ENCODE results near the gene ZFP92.

Gene ZFP92

GRCh38 chrX:153396320-153397195, 14.7 kb upstream of the ZFP92 start:
- Histone ChIP-seq H3K27ac (ENCODE audit: low read length) (no peak overlapping the region), H4K20me1 (ENCODE audit: insufficient read depth, low read length) (no peaks in the 10 kb centered on the region), H2AFZ (ENCODE audit: low read depth, low read length) (no peak overlapping the region), H3K4me1 (ENCODE audit: insufficient read depth, low read length) (no peaks in the 10 kb centered on the region), H3K79me2 (ENCODE audit: insufficient read depth, low read length) (no peaks in the 10 kb centered on the region), H3K9ac (ENCODE audit: low read depth, low read length) (no peak overlapping the region), H3K4me2 (ENCODE audit: insufficient read depth, low read length) (no peak overlapping the region), H3K9me3 (ENCODE audit: insufficient read depth, low read length, severe bottlenecking) (no peaks in the 10 kb centered on the region), H3K27me3 (ENCODE audit: insufficient read depth, low read length, poor library complexity) (no peaks in the 10 kb centered on the region), H3K4me3 (ENCODE audit: low read depth in 1 of 2, low read length in 2 of 2) (no peak overlapping the region), H3K36me3 (ENCODE audit: insufficient read depth, low read length) (no peaks in the 10 kb centered on the region)
- ATAC-seq (ENCODE audit: insufficient read depth, low read depth) (no peak), DNase-seq (no peak)
- TF ChIP-seq EZH2 (IDR thresholded peaks at IDR 0.05; ENCODE audit: borderline replicate concordance, low read depth, low read length, severe bottlenecking): no peak
- TF ChIP-seq, protein P1, sequence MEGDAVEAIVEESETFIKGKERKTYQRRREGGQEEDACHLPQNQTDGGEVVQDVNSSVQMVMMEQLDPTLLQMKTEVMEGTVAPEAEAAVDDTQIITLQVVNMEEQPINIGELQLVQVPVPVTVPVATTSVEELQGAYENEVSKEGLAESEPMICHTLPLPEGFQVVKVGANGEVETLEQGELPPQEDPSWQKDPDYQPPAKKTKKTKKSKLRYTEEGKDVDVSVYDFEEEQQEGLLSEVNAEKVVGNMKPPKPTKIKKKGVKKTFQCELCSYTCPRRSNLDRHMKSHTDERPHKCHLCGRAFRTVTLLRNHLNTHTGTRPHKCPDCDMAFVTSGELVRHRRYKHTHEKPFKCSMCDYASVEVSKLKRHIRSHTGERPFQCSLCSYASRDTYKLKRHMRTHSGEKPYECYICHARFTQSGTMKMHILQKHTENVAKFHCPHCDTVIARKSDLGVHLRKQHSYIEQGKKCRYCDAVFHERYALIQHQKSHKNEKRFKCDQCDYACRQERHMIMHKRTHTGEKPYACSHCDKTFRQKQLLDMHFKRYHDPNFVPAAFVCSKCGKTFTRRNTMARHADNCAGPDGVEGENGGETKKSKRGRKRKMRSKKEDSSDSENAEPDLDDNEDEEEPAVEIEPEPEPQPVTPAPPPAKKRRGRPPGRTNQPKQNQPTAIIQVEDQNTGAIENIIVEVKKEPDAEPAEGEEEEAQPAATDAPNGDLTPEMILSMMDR (IDR thresholded peaks at IDR 0.05; ENCODE audit: borderline replicate concordance, extremely low read depth, low read length, poor library complexity, severe bottlenecking): no peak

DNA sequence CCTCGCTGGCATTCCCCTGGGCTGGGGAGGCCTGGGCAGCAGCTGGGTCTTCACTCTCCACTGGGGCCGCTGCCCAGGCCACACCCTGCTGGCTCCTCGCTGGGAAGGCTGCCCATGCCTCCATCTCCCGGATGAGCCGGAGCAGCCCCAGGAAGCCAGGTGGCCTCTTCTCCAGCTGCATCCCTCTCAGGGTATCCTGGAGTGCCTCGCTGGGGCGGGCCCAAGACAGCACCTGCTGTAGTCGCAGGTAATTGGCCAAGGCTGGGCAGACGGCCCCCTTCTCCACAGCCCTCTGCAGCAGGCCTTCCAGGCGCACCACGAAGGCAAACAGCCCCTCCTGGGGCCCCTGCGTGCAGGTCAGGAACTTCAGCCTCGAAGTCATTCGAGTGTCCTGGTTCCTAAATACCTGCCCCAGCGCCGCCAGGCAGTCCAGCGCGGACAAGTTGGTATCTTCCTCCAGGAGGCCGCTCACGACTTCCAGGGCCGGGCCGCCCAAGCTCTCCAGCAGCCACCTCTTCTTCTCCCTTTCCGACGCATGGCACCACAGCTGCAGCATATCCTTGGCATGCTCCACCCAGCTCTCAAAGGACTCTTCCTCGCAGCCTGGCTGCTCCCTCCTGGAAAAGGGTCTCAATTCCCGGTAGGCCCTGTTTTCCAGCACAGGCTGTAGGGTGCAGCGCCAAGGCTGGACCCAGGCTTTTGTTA, 13.9 kb upstream of the ZFP92 start:
- Histone ChIP-seq H2AFZ (ENCODE audit: low read depth, low read length) (no peak overlapping the region), H3K79me2 (ENCODE audit: insufficient read depth, low read length) (no peaks in the 10 kb centered on the region), H3K4me3 (ENCODE audit: low read depth in 1 of 2, low read length in 2 of 2) (no peak overlapping the region), H3K9ac (ENCODE audit: low read depth, low read length) (no peak overlapping the region), H3K4me2 (ENCODE audit: insufficient read depth, low read length) (no peak overlapping the region), H3K27me3 (ENCODE audit: insufficient read depth, low read length, poor library complexity) (no peaks in the 10 kb centered on the region), H4K20me1 (ENCODE audit: insufficient read depth, low read length) (no peaks in the 10 kb centered on the region), H3K27ac (ENCODE audit: low read length) (no peak overlapping the region), H3K9me3 (ENCODE audit: insufficient read depth, low read length, severe bottlenecking) (no peaks in the 10 kb centered on the region), H3K36me3 (ENCODE audit: insufficient read depth, low read length) (no peaks in the 10 kb centered on the region), H3K4me1 (ENCODE audit: insufficient read depth, low read length) (no peaks in the 10 kb centered on the region)
- ATAC-seq (ENCODE audit: insufficient read depth, low read depth) (no peak), DNase-seq (no peak)
- TF ChIP-seq, protein P1 (IDR thresholded peaks at IDR 0.05; ENCODE audit: borderline replicate concordance, extremely low read depth, low read length, poor library complexity, severe bottlenecking): no peak
- no peak for TF ChIP-seq EZH2 (IDR thresholded peaks at IDR 0.05; ENCODE audit: borderline replicate concordance, low read depth, low read length, severe bottlenecking)

DNA sequence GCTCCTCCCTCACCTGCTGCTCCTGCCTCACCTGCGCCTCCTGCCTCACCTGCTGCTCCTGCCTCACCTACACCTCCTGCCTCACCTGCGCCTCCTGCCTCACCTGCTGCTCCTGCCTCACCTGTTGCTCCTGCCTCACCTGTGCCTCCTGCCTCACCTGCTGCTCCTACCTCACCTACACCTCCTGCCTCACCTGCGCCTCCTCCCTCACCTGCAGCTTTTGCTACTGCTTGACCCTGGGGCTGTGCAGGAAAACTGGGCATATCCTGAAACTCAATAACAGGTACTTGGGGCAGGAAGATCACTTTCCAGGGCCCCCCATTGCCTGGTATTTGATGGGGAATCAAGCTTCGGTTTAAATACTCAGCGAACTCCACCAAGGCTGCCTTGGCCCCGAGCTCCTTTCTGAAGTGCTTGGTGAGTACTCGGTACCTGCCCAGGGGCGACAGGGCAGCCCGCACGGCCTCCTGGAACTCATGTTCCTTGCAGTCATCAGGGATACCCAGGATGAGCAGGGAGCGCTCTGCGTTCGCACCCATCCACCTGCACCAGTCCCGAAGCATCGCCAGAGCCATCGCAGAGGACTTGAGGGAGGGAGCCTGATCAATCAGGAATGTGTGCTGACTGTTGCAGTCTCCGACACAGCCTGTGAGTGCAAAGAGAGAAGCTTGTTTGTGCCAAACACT, 12.9 kb upstream of the ZFP92 start:
- no peaks in the 10 kb centered on the region for H3K36me3 ChIP-seq (ENCODE audit: insufficient read depth, low read length)
- TF ChIP-seq, protein P1 (IDR thresholded peaks at IDR 0.05; ENCODE audit: borderline replicate concordance, extremely low read depth, low read length, poor library complexity, severe bottlenecking): no peak
- no peak for TF ChIP-seq EZH2 (IDR thresholded peaks at IDR 0.05; ENCODE audit: borderline replicate concordance, low read depth, low read length, severe bottlenecking)

More for the DNA sequence above, 12.9 kb upstream of the ZFP92 start:
- Histone ChIP-seq H3K9me3 (ENCODE audit: insufficient read depth, low read length, severe bottlenecking) (no peaks in the 10 kb centered on the region), H3K27ac (ENCODE audit: low read length) (no peak overlapping the region), H4K20me1 (ENCODE audit: insufficient read depth, low read length) (no peaks in the 10 kb centered on the region), H3K79me2 (ENCODE audit: insufficient read depth, low read length) (no peaks in the 10 kb centered on the region), H3K4me3 (ENCODE audit: low read depth in 1 of 2, low read length in 2 of 2) (no peak overlapping the region), H3K4me1 (ENCODE audit: insufficient read depth, low read length) (no peaks in the 10 kb centered on the region), H3K9ac (ENCODE audit: low read depth, low read length) (no peak overlapping the region), H3K4me2 (ENCODE audit: insufficient read depth, low read length) (no peak overlapping the region), H2AFZ (ENCODE audit: low read depth, low read length) (no peak overlapping the region), H3K27me3 (ENCODE audit: insufficient read depth, low read length, poor library complexity) (no peaks in the 10 kb centered on the region)
- ATAC-seq (ENCODE audit: insufficient read depth, low read depth): no peak
- DNase-seq: no peak
